ENCODE data around the gene SETD5. TPM values are rescaled to one million over a fixed set of nuclear protein-coding genes. Genes with fewer than 3 reads are reported as not detected.

The SETD5 gene
- total RNA-seq, 1 donor: 140 TPM

DNA sequence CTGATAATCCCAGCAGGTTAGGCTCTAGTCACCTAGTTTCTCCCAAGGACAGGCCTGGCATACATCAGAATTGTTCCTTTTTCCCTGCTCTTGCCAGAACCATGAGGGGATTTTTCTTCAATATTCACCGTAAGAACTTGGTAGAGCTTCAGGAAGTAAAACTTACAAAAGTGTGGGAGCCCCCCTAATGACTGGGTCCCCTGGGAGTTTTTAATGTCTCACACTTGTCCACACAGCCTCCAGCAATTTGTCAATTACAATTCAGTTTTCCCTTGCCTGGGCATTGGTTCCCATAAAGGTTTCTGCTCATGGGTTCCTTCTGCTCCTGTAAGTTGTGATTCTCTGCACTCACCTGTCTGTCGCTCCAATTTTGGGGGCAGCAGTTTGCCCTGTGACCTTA, 127.7 kb downstream of the SETD5 start:
- TF ChIP-seq, protein P1, sequence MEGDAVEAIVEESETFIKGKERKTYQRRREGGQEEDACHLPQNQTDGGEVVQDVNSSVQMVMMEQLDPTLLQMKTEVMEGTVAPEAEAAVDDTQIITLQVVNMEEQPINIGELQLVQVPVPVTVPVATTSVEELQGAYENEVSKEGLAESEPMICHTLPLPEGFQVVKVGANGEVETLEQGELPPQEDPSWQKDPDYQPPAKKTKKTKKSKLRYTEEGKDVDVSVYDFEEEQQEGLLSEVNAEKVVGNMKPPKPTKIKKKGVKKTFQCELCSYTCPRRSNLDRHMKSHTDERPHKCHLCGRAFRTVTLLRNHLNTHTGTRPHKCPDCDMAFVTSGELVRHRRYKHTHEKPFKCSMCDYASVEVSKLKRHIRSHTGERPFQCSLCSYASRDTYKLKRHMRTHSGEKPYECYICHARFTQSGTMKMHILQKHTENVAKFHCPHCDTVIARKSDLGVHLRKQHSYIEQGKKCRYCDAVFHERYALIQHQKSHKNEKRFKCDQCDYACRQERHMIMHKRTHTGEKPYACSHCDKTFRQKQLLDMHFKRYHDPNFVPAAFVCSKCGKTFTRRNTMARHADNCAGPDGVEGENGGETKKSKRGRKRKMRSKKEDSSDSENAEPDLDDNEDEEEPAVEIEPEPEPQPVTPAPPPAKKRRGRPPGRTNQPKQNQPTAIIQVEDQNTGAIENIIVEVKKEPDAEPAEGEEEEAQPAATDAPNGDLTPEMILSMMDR (IDR thresholded peaks at IDR 0.05; ENCODE audit: insufficient read depth, low read depth, low read length): no peak
- DNase-seq (ENCODE audit: low read depth): no peak
- no peak overlapping the region for H3K4me3 ChIP-seq (ENCODE audit: low read depth, low read length)

Other genes with a start within 250 kb of the SETD5 start
- 2.9 and 3.5 TPM in 2 replicates for gene SRGAP3, start 148.0 kb upstream of the SETD5 start, total RNA-seq
- 40.3 and 50.1 TPM in 2 replicates for gene THUMPD3, start 34.6 kb upstream of the SETD5 start, total RNA-seq
- gene LHFPL4, start 156.2 kb downstream of the SETD5 start, total RNA-seq: under 0.01 TPM in 1 of 2 replicates, not detected in the other